Measurements from ENCODE around the gene GPX4.

The GPX4 gene, protein sequence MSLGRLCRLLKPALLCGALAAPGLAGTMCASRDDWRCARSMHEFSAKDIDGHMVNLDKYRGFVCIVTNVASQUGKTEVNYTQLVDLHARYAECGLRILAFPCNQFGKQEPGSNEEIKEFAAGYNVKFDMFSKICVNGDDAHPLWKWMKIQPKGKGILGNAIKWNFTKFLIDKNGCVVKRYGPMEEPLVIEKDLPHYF

GRCh38 chr19:1103708-1104310, at the start of gene GPX4:
GPX4 (plus strand) TSS chr19:1103994; CDS start chr19:1104044, 50 bp downstream.
- Histone ChIP-seq H3K27ac (ENCODE audit: low read length) (no peak within 1 kb of the TSS), H3K36me3 (ENCODE audit: control insufficient read depth, insufficient read depth, low read length) (peaks cover 13% of the 10 kb centered on the region), H3K4me1 (ENCODE audit: control insufficient read depth, insufficient read depth, low read length) (peaks cover 2% of the 10 kb centered on the region; the same call in 1 of the 2 replicates), H3K9me3 (ENCODE audit: control insufficient read depth, insufficient read depth, low read length) (no peaks in the 10 kb centered on the region), H3K4me3 (ENCODE audit: low read length) (peak within 1 kb of the TSS; percentile 92), H3K27me3 (ENCODE audit: control insufficient read depth, insufficient read depth, low read length) (no peaks in the 10 kb centered on the region)
- WGBS (ENCODE audit: insufficient coverage, insufficient read length): no CpG with 5 or more reads among the region's 75 CpGs
- DNase-seq (ENCODE audit: low read depth, low spot score): peak; percentile 96

- Histone ChIP-seq H3K9me3 (ENCODE audit: control insufficient read depth, insufficient read depth, low read length) (peaks cover 12% of the 10 kb centered on the region), H3K4me3 (ENCODE audit: low read length) (no peak overlapping the region), H3K4me1 (ENCODE audit: control insufficient read depth, insufficient read depth, low read length) (no peaks in the 10 kb centered on the region), H3K27me3 (ENCODE audit: control insufficient read depth, insufficient read depth, low read length) (no peaks in the 10 kb centered on the region), H3K36me3 (ENCODE audit: control insufficient read depth, insufficient read depth, low read length) (peaks cover 13% of the 10 kb centered on the region; the same call in 1 of the 2 replicates), H3K27ac (ENCODE audit: low read length) (no peak overlapping the region)
- DNase-seq (ENCODE audit: low read depth, low spot score): no peak
- WGBS (ENCODE audit: insufficient coverage, insufficient read length): no CpG with 5 or more reads among the region's 28 CpGs
Measured at GRCh38 chr19:1054102-1055027, 49.4 kb upstream of the GPX4 start.

DNA sequence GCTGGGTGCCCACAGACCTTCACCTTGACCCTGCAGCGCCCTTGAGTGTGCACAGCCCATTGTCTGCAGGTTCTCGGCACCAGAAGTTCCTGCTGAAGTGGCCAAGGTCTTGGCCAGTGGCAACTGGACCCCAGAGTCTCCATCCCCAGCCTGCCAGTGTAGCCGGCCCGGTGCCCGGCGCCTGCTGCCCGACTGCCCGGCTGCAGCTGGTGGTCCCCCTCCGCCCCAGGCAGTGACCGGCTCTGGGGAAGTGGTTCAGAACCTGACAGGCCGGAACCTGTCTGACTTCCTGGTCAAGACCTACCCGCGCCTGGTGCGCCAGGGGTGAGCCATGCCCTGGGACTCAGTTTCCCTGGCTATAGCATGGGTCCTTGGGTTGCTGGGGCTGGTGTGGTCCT, 48.8 kb upstream of the GPX4 start:
- Histone ChIP-seq H3K4me1 (ENCODE audit: control insufficient read depth, insufficient read depth, low read length) (no peaks in the 10 kb centered on the region), H3K36me3 (ENCODE audit: control insufficient read depth, insufficient read depth, low read length) (peaks cover 13% of the 10 kb centered on the region; the same call in 1 of the 2 replicates), H3K27me3 (ENCODE audit: control insufficient read depth, insufficient read depth, low read length) (no peaks in the 10 kb centered on the region), H3K4me3 (ENCODE audit: low read length) (no peak overlapping the region), H3K27ac (ENCODE audit: low read length) (no peak overlapping the region), H3K9me3 (ENCODE audit: control insufficient read depth, insufficient read depth, low read length) (peaks cover 12% of the 10 kb centered on the region)
- no peak for DNase-seq (ENCODE audit: low read depth, low spot score)
- no CpG with 5 or more reads among the region's 14 CpGs for WGBS (ENCODE audit: insufficient coverage, insufficient read length)

- DNase-seq (ENCODE audit: low read depth, low spot score): no peak
Measured at GRCh38 chr19:1055886-1056620, 47.7 kb upstream of the GPX4 start.

GRCh38 chr19:1057176-1057855, 46.5 kb upstream of the GPX4 start:
- Histone ChIP-seq H3K27me3 (ENCODE audit: control insufficient read depth, insufficient read depth, low read length) (no peaks in the 10 kb centered on the region), H3K4me1 (ENCODE audit: control insufficient read depth, insufficient read depth, low read length) (no peaks in the 10 kb centered on the region; the same call in 1 of the 2 replicates), H3K9me3 (ENCODE audit: control insufficient read depth, insufficient read depth, low read length) (peaks cover 12% of the 10 kb centered on the region), H3K36me3 (ENCODE audit: control insufficient read depth, insufficient read depth, low read length) (peaks cover 13% of the 10 kb centered on the region; the same call in 1 of the 2 replicates), H3K4me3 (ENCODE audit: low read length) (no peak overlapping the region), H3K27ac (ENCODE audit: low read length) (no peak overlapping the region)
- no CpG with 5 or more reads among the region's 3 CpGs for WGBS (ENCODE audit: insufficient coverage, insufficient read length)
- DNase-seq (ENCODE audit: low read depth, low spot score): no peak

More at GRCh38 chr19:1055886-1056620, 47.7 kb upstream of the GPX4 start:
- Histone ChIP-seq H3K9me3 (ENCODE audit: control insufficient read depth, insufficient read depth, low read length) (peaks cover 12% of the 10 kb centered on the region), H3K4me1 (ENCODE audit: control insufficient read depth, insufficient read depth, low read length) (no peaks in the 10 kb centered on the region), H3K27me3 (ENCODE audit: control insufficient read depth, insufficient read depth, low read length) (no peaks in the 10 kb centered on the region), H3K4me3 (ENCODE audit: low read length) (no peak overlapping the region), H3K36me3 (ENCODE audit: control insufficient read depth, insufficient read depth, low read length) (peaks cover 13% of the 10 kb centered on the region; the same call in 1 of the 2 replicates), H3K27ac (ENCODE audit: low read length) (no peak overlapping the region)
- no CpG with 5 or more reads among the region's 20 CpGs for WGBS (ENCODE audit: insufficient coverage, insufficient read length)

- no CpG with 5 or more reads among the region's 5 CpGs for WGBS (ENCODE audit: insufficient coverage, insufficient read length)
- peaks cover 13% of the 10 kb centered on the region; the same call in 1 of the 2 replicates for H3K36me3 ChIP-seq (ENCODE audit: control insufficient read depth, insufficient read depth, low read length)
- H3K4me1 ChIP-seq (ENCODE audit: control insufficient read depth, insufficient read depth, low read length): no peaks in the 10 kb centered on the region; the same call in 1 of the 2 replicates
- no peak overlapping the region for H3K4me3 ChIP-seq (ENCODE audit: low read length)
- no peaks in the 10 kb centered on the region for H3K27me3 ChIP-seq (ENCODE audit: control insufficient read depth, insufficient read depth, low read length)
- DNase-seq (ENCODE audit: low read depth, low spot score): no peak
- H3K27ac ChIP-seq (ENCODE audit: low read length): no peak overlapping the region
- peaks cover 12% of the 10 kb centered on the region for H3K9me3 ChIP-seq (ENCODE audit: control insufficient read depth, insufficient read depth, low read length)
Measured at GRCh38 chr19:1058112-1058511, 45.7 kb upstream of the GPX4 start.

GRCh38 chr19:1060689-1061088, 43.1 kb upstream of the GPX4 start:
- no peak overlapping the region for H3K4me3 ChIP-seq (ENCODE audit: low read length)
- peaks cover 12% of the 10 kb centered on the region for H3K9me3 ChIP-seq (ENCODE audit: control insufficient read depth, insufficient read depth, low read length)
- H3K27me3 ChIP-seq (ENCODE audit: control insufficient read depth, insufficient read depth, low read length): no peaks in the 10 kb centered on the region
- no CpG with 5 or more reads among the region's 5 CpGs for WGBS (ENCODE audit: insufficient coverage, insufficient read length)
- peaks cover 13% of the 10 kb centered on the region; the same call in 1 of the 2 replicates for H3K36me3 ChIP-seq (ENCODE audit: control insufficient read depth, insufficient read depth, low read length)
- H3K27ac ChIP-seq (ENCODE audit: low read length): no peak overlapping the region
- DNase-seq (ENCODE audit: low read depth, low spot score): no peak
- peaks cover 6% of the 10 kb centered on the region for H3K4me1 ChIP-seq (ENCODE audit: control insufficient read depth, insufficient read depth, low read length)

- Histone ChIP-seq H3K9me3 (ENCODE audit: control insufficient read depth, insufficient read depth, low read length) (peaks cover 7% of the 10 kb centered on the region), H3K27me3 (ENCODE audit: control insufficient read depth, insufficient read depth, low read length) (no peaks in the 10 kb centered on the region), H3K4me1 (ENCODE audit: control insufficient read depth, insufficient read depth, low read length) (peaks cover 8% of the 10 kb centered on the region), H3K36me3 (ENCODE audit: control insufficient read depth, insufficient read depth, low read length) (peaks cover 5% of the 10 kb centered on the region; the same call in 1 of the 2 replicates), H3K4me3 (ENCODE audit: low read length) (no peak overlapping the region), H3K27ac (ENCODE audit: low read length) (no peak overlapping the region)
- WGBS (ENCODE audit: insufficient coverage, insufficient read length): no CpG with 5 or more reads among the region's 20 CpGs
- no peak for DNase-seq (ENCODE audit: low read depth, low spot score)
Measured at GRCh38 chr19:1061987-1062386, 41.8 kb upstream of the GPX4 start.

- no peaks in the 10 kb centered on the region for H3K27me3 ChIP-seq (ENCODE audit: control insufficient read depth, insufficient read depth, low read length)
- no peak overlapping the region for H3K4me3 ChIP-seq (ENCODE audit: low read length)
- H3K9me3 ChIP-seq (ENCODE audit: control insufficient read depth, insufficient read depth, low read length): peaks cover 3% of the 10 kb centered on the region; the same call in 1 of the 2 replicates
- no peak overlapping the region for H3K27ac ChIP-seq (ENCODE audit: low read length)
- H3K36me3 ChIP-seq (ENCODE audit: control insufficient read depth, insufficient read depth, low read length): peaks cover 5% of the 10 kb centered on the region; the same call in 1 of the 2 replicates
- peaks cover 8% of the 10 kb centered on the region for H3K4me1 ChIP-seq (ENCODE audit: control insufficient read depth, insufficient read depth, low read length)
- no peak for DNase-seq (ENCODE audit: low read depth, low spot score)
- no CpG with 5 or more reads among the region's 17 CpGs for WGBS (ENCODE audit: insufficient coverage, insufficient read length)
Measured at GRCh38 chr19:1062387-1063029, 41.3 kb upstream of the GPX4 start.

All from iPS DF 6.9 (cell line).